HG03469 (cell line): ENCODE data around the gene ZPR1.
"Not testable (repeated sequence)": the region's sequence is repeated elsewhere in the genome, so short reads cannot be mapped to it uniquely, and the experiment has no call there.

Experiments
- ATAC-seq: cut with Tn5 transposase; IDR thresholded peaks from one replicate; pipeline ENCODE4 v1.9.1; 2021; ENCODE audit warnings: mild to moderate bottlenecking, moderate library complexity, moderate number of reproducible peaks; ENCODE audit not compliant: unreplicated experiment

ZPR1 gene

DNA sequence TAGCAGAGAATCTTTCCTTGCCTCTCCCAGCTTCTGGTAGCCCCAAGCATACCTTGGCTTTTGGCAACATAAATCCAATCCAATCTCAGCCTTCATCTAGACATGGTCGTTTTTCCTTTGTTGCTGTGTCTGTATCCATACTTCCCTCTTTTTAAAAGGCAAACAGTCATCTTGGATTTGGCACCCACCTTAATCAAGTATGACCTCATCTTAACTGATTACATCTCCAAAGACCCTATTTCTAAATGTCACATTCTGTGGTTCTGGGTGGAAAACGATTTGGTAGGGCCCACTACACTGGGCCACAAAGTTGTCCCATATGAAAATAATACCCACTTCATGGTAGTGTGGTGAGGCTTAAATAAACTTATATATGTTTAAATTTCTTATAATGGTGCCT, 15.9 kb downstream of the ZPR1 start:
- no peak for ATAC-seq

DNA sequence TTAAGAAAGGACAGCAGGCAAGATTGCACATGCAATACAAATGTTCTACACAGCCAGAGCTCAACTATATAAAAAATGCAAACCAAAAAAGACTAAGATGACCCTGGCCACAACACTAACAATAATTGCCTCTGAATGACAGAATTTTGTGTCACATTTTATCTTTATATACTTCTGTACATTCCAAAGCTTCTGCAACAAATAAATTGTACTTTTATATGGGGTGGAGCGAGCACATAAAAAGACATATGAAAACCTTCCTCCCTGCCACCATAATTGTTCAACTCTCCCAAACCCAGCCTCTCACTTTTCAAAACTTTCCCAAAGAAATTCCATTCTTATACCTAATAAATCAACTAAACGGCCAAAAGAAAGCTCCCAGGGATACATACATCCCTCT, 25.7 kb downstream of the ZPR1 start:
- ATAC-seq, result no peak

DNA sequence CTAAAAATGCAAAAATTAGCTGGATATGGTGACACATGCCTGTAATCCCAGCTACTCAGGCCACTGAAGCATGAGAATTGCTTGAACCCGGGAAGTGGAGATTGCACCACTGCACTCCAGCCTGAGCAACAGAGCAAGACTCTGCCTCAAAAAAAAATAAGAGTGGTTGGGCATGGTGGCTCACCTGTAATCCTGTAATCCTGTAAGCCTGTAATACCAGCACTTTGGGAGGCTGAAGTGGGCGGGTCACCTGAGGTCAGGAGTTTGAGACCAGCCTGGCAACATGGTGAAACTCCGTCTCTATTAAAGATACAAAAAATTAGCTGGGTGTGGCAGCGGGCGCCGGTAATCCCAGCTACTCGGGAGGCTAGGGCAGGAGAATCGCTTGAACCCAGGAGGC, 31.8 kb downstream of the ZPR1 start:
- ATAC-seq, result not testable (repeated sequence)

DNA sequence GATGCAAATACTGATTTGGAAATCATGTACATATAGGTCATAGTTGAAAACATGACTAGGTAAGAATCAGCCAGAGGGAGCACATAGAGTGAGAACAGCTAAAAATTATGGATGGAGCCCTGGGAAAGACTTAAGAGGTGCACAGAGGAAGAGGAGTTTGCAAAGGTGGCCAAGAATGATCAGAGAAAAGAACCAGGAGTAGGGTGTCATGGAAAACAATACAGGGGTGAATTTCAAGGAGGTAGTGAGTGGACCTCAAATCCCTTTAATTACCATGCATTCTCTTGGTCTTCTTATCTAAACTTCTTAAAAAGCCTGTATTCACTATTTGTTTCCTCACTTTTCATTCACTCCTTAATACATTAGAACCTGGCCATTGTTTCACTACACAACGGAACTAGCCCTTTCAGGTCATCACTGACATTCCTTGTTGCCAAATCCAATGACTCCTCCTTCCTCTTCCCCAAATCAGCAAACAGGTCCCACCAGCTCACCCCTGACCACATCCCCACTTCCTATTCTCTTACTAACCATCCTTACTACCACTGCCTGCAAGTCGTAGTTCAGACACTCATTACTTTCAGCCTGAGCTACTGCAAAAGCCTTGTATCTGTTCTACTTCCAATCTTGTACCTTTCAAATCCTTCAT, 37.6 kb downstream of the ZPR1 start:
- no peak for ATAC-seq

DNA sequence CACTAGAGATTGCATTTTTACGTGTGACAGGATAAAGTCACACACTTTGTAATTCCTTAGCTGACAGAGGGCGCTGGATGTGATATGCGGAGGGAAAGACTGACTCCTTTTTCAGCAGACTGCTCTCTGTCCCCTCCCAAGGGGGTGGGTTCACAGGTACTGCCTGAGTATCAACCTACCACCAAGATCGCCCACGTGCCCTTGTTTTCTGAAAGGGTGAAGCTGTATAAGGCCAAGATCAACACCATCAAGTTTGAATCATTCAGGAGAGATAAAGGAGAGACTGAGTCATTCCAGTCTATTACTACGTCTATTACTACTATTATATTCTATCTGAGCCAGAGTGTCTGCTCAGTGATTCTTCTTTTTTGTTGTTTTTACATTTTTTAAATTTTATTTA, 45.7 kb downstream of the ZPR1 start:
- ATAC-seq, result no peak

DNA sequence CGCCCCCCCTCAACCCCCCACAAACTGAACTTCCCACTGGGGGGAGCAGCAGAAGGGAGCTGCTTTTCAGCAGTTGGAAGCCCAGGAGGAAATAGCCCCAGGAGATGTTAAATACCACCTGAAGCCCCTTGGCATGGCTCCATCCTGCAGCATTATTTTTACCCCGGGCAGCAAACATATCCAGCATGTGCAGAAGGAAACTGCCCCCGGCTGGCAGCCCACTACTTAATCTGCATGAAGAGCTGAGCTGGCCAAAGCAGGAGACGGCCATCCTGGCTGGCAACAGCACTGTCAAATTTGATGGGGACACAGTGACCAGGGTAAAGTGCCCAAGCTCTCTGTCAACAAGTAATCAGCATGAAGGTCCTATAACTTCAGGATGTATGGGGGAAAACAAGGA, 47.1 kb downstream of the ZPR1 start:
- no peak for ATAC-seq

DNA sequence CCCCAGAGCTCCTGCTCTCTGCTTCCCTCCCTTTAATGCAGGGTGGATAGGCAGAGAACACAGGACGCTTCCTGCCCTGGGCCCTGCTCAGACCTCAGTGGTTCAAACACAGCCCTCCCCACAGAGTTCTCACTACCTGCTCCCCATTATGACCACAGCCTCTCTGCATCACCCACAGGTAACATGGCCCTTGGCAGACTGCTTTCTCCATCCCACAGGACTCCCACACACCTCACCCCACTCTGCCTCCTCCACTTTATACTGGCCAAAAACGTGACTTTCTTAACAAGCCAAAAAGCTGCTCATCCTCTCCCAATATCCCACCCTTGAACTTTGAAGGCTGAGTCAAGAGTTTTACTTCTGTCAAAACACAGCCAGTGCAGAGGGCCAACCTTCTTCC, 48.8 kb downstream of the ZPR1 start:
- ATAC-seq, result no peak

DNA sequence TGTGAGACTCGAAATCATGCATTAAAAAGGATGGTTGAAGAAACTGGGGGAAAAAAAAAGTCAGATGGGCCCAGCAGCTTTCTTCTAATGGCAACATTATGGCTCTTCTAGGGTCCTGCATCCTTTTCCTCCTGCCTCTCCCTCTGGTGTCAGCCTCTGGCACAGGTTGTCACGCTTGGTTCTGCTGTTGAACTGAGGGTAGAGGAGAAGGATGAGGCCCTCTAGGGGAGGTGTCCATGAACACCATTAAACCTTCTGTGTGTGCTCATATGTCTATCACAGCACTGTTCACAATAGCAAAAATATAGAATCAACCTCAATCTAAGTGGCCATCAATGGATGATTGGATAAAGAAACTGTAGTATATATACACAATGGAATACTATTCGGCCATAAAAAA, 51.1 kb downstream of the ZPR1 start:
- ATAC-seq, result no peak

DNA sequence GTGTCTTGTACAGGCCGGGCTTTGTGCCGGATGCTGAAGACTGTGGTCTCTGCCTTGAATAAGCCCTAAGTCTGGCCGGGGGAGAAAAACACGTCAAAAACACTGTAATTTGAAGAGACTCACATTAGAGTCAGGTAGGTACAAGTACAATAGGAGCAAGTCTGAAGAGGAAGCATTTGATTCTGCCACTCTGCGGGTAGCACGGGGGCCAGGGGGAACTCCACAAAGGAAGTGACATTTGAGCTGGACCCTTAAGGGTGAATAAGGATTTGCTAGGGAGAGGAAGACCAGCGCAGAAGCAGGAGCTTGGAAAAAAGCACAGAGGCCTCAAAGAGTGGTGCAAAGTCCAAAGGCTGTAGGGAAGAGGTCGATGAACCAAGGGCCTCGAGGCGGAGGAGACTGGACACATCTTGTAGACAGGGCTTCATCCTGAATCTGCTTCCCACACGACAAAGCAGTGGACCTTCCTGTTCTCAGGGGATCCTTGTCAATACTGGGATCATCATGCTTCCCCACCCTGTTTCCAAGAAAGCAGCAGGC, 53.8 kb downstream of the ZPR1 start:
- ATAC-seq, result no peak

DNA sequence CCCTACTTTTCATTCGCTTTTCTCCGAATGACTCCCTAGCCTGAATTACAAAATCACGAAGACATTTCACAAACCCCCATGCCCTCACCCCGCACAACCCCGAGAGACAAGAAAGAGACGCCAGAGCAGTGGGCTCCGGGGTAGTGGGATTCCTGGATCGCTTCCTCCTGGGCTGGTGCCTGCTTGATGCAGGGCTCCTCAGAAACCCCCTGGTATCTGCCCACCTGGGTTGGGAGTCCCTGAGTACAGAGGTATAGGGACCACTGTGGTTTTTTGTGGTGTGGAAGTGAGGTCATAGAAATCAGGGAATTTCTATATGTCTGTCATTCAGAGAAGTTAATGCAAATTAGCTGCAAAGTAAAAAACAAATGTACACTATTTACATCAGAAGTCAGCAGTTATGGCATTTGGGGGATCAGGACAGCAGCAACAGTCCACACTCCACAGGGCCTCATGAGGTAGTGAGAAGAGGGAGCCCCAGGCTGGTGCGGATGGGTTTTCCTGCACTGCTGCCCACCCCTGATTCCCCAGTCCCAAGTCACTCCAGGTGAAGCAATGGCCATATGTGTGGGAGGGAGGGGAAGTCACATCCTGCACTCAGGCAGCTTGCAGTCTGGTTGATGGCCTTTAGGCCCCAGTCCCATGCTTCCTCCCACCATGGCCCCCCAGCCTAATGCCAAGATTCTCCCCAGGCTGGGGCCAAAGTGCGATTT, 54.6 kb downstream of the ZPR1 start:
- ATAC-seq, result no peak

DNA sequence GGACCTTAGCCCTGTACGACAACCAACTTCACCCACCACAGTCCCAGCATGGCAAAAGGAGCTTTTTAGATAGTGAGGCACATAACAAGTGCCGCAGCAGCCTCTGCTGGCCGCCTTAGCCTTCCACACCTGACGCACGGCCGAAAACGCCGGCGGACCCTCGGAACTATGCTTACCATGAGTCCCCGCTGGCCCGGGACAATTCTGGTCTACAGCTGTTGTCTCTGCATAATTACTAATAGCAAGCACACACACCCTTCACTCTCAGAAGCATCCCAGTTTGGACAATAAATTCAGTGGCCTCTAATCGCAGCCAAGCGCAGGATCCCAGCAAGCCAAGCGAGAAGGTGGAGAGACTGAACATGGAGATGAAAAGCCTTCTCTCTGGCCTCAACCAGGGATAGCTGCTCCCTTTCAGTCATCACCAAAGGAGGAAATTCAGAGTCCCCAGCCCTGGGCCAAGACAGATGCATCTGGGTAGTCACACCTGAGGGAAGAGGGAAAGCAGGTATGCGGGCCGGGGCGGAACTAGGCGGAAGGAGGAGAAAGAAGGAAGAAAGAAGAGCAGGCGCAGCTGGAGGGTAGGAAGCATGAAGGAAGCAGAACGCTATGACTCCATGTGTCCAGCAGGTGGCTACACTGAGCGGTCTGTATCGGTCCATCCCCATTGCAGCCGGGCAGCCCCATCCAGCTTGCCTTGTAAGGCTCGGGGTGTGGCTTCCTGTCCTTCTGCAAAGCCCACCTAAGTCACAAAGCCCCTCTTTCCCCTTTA, 55.4 kb downstream of the ZPR1 start:
- ATAC-seq, result peak; percentile 73

DNA sequence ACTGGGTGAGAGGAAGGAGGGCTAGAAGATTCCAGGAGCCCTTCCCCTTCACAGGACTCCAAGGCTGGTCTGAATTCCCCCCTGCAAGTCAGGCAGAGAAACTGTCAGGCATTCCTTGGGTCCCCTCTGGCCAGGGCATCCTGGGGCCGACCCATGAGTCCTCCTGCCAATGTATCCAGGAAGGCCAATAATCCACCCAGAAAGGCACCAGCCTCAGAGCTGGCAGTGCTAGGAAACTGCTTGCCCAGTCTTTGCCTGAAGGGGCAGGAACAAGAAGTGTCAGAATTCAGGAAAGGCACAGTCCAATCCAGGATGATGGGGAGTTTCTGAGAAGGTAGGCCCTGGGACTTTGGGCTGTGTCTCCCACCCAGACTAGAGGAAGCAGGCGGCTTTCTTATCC, 56.0 kb downstream of the ZPR1 start:
- no peak for ATAC-seq

DNA sequence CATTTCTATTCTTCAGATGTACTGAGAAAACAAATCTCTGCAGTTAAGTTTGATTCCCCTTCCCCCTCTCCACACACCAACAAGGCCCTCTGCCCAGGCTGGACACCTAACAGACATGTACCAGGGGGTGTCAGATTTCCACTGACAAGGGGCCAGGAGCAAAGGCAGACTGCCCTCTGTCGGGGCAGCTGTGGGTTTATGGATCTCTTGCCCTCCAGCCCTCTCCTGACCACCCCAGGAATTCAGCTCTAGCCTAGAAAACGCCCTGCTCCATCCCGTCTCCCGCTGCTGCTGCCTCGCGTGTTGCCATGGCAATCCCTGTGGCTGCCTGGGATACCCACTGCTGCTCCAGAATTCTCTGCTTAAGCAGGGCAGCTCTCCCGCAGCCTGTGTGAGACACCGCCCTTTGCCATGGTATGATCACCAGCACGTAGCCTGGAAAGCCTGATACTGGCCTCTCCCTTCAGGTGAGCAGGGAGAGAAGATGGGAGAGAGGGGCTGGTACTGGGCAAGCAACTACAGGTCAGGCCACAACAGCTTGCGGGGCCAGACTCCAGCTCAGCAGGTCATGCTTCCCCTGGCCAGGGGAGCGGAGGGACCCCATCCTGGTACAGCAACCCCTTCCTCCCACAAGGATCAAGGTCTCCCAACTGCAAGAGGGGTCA, 56.6 kb downstream of the ZPR1 start:
- ATAC-seq, result no peak

DNA sequence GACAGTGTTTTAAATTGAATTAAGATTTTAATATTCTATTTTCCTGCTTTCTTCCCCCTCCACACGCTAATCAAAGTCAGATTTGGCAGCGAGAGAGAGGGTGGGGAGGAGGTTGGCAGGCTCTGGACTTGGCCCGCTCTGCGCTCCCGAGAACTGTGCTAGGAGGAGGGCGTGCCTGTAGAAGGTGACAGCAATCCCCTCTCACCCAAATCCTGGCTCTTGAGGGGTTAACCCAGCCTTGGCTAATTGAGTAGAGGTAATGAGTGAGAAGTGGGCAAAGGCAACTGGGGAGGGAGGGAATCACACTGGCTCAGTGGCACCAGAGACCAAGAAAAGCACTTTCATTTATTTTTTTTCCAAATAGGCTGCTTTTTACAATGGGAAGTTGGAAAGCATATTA, 57.2 kb downstream of the ZPR1 start:
- no peak for ATAC-seq

DNA sequence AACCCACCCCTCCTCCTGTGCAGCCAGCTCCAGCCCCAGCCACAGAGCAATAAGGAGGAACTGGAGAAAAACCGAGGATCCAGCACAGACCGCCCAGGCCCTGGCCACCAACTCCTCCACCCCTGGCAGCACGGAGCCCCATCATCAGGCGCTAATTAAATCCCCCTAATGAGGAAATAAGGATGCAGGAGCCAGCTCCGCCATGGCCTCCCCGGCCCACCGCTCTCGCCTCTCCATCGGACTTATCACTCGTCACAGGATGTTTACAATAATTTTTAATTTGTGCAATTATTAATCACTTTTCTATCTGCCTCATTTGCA, 57.6 kb downstream of the ZPR1 start:
- ATAC-seq, result no peak

DNA sequence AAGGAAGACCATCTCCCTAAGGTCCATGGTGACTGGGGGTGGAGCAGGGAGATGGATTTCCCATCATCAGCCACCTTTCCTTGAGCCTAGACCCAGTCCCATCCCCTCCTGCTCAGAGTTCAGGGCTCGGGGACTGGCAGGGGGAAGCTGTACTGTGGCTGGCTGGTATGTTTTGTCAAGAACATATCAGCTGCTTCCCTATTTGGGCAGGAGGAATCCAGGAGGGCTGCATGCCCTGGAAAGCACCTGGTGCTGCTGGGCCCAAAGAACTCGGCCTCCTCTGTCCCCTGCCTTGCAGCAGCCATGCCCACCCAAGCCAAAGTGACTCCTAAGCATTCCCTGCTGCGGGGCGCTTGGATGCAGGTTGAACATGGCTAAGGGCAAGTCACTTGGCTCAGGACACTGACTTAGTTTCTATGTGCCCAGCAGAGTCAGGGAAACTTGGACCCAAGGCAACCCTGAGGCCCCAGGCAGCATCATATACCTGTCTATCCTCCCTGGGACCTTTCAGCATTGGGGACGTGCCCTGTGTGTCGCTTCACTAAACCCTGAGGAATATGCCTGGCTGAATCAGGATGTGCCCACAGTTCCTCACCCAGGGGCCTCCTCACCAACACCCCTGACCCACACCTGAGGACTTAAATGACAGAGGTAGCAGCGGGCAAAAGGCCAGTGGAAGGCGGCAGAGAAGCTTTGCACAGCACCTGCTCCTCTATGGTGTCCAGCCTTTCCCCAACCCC, 58.2 kb downstream of the ZPR1 start:
- no peak for ATAC-seq

DNA sequence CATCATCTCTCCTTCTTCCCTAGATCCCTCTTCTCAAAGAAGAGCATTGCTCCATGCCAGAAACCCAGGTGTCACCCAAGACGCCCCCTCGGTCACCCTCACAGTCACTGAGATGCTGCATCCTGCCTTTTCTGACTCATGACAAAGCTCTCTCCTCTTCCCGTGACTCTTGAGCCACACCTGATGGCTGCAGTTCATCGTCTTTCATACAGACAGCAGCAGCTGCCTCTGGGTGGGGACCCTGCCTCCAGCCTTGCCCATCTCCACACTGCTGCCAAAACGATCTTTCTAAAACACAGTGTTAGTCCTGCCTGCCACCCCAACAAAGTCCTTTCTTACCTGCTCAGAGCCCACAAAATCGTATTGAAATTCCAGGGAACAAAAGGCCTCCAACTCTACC, 59.8 kb downstream of the ZPR1 start:
- ATAC-seq, result no peak

DNA sequence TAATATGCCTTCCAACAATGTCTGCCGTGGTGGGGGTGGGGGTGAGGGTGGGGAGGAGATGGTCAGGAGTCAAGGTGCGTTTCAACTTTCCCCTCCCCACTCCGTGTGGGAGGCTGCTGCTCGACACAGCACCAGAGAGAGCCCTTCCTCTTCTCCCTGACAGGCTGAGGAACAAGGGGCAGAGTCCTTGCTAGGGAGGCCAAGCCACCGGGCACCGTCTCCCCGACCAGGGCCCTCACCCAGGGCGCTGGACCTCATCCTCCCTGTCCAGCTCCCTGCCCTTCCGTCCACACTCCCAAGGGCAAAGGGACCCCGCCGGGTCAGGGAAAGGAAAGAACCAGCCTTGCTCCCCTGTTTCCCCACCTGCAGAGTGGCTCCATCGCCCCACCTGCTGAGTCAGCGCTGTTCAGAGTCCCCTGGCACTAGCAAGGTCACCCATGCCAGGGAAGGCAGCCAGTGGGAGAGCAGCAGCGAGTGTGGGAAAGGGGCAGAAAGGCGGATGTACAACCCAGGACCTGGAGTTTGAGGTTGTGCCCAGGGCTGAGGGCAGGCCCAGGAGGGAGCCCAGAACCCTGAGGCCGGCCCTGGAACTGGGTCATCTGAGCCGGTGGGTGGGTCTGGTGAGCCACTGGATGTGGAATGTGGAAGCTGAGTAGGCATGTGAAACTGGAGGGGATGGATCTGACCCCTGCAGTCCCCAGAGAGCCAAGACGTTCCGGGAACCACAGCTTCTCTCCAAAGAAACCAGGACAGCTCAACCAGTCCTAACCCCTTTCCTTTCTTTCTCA, 62.2 kb downstream of the ZPR1 start:
- ATAC-seq, result no peak

DNA sequence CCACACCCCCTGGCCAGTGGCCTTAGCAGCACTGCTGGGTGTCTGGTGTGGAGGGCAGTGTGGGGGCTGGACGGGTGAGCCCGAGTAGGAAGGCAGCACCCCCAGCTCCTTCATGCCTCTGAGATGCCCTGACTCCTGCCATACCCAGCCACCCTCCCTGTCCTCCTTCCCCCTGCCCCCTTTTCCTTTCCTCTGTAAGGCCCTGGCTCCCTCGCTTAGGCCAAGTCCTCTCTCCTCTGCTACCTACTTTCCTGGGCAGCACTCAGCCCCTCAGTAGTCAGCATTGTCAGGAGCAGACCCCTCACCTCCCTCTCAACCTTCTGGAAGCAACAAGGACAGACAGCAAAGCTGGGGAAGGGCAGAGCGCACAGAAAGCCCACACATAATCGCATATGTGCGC, 63.0 kb downstream of the ZPR1 start:
- no peak for ATAC-seq
